Measurements from ENCODE around the gene MYLK2. TPM values are rescaled to one million over a fixed set of nuclear protein-coding genes. Genes with fewer than 3 reads are reported as not detected.

Gene MYLK2
- total and polyA plus RNA-seq, 2 donors (not counting 1 experiment from before 2014, with no cell fraction given): under 0.01 TPM; not detected in 1

DNA sequence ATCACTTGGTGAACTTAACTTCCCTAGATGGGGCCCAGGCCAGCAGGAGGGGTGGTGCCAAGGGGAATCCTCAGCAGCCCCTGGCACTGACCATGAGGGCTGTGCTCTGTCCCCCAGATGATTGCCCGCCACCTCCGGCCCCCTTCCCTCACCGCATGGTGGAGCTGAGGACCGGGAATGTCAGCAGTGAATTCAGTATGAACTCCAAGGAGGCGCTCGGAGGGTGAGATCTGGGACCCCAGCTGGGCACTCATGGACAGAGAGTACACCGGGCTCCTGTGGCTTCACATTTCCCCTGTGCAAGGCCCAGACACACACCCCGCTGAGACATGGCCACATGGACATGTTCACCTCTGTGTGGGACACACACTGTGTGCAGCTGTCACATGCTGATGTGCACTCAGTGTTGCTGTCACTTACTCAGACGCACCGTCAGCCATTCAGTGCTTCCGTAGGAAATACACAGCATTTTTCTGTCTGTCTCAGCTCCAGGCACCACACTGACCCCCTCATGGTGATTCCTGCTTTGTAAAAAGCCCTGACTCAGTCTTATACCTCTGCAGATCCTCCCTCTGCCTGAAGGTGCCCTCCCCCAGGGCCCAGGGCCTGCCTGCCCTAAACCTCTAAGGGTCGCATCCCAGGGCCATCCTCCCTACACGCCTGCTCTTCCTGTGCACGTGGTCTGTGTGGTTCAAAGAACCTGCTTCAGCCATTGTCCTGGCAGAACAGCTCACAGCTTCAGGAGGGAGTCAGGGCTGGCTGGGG, 4.4 kb downstream of the MYLK2 start:
- Histone ChIP-seq H3K36me3 (ENCODE audit: control insufficient read depth, insufficient read depth, low read length) (no peaks in the 10 kb centered on the region), H3K27me3 (ENCODE audit: control insufficient read depth, insufficient read depth, low read length) (no peaks in the 10 kb centered on the region), H3K9ac (ENCODE audit: insufficient read depth, low read length) (no peak overlapping the region), H4K20me1 (ENCODE audit: control insufficient read depth, extremely low read depth, insufficient read depth, low read length) (no peaks in the 10 kb centered on the region), H3K4me3 (replicated peaks in 1 of 4; ENCODE audit: control extremely low read depth in 1 of 4, insufficient read depth in 1 of 4, low read depth in 3 of 4, low read length in 4 of 4) (no peak overlapping the region), H3K79me2 (ENCODE audit: control insufficient read depth, insufficient read depth, low read length) (no peaks in the 10 kb centered on the region), H3K9me3 (ENCODE audit: control insufficient read depth, insufficient read depth, low read depth, low read length) (no peaks in the 10 kb centered on the region), H3K4me1 (ENCODE audit: control insufficient read depth, extremely low read depth, insufficient read depth, low read length) (no peaks in the 10 kb centered on the region), H3K27ac (ENCODE audit: insufficient read depth, low read length) (no peak overlapping the region), H2AFZ (ENCODE audit: low read length) (no peak overlapping the region), H3K4me2 (ENCODE audit: extremely low read depth, insufficient read depth, low read length) (no peak overlapping the region)
- TF ChIP-seq EZH2 (IDR thresholded peaks at IDR 0.05; ENCODE audit: low read length, missing control alignments): no peak
- TF ChIP-seq, protein P1, sequence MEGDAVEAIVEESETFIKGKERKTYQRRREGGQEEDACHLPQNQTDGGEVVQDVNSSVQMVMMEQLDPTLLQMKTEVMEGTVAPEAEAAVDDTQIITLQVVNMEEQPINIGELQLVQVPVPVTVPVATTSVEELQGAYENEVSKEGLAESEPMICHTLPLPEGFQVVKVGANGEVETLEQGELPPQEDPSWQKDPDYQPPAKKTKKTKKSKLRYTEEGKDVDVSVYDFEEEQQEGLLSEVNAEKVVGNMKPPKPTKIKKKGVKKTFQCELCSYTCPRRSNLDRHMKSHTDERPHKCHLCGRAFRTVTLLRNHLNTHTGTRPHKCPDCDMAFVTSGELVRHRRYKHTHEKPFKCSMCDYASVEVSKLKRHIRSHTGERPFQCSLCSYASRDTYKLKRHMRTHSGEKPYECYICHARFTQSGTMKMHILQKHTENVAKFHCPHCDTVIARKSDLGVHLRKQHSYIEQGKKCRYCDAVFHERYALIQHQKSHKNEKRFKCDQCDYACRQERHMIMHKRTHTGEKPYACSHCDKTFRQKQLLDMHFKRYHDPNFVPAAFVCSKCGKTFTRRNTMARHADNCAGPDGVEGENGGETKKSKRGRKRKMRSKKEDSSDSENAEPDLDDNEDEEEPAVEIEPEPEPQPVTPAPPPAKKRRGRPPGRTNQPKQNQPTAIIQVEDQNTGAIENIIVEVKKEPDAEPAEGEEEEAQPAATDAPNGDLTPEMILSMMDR (conservative IDR thresholded peaks at IDR 0.05 in 1 of 2, IDR thresholded peaks at IDR 0.05 in 1 of 2; ENCODE audit: low read depth in 1 of 2, low read length in 2 of 2): no peak
- no peak for DNase-seq (ENCODE audit: low read depth in 2 of 2)

DNA sequence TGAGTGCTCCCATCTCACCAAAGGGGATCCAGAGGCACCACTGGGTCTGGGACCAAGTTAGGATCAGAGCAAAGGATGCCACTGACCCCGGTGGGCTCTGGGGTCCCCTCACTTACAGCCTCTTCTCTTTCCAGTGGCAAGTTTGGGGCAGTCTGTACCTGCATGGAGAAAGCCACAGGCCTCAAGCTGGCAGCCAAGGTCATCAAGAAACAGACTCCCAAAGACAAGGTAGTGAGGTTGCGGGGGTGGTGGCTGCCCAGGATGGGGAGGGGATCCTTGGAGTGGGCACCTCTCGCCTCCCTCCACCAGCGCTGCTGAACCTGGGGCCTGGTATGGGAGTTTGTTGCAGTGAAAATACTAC, 4.9 kb downstream of the MYLK2 start:
- no peaks in the 10 kb centered on the region for H3K79me2 ChIP-seq (ENCODE audit: control insufficient read depth, insufficient read depth, low read length)
- no peak overlapping the region for H3K9ac ChIP-seq (ENCODE audit: insufficient read depth, low read length)
- no peak overlapping the region for H3K4me2 ChIP-seq (ENCODE audit: extremely low read depth, insufficient read depth, low read length)
- no peak overlapping the region for H2AFZ ChIP-seq (ENCODE audit: low read length)
- H3K27ac ChIP-seq (ENCODE audit: insufficient read depth, low read length): no peak overlapping the region
- no peaks in the 10 kb centered on the region for H4K20me1 ChIP-seq (ENCODE audit: control insufficient read depth, extremely low read depth, insufficient read depth, low read length)
- no peaks in the 10 kb centered on the region for H3K36me3 ChIP-seq (ENCODE audit: control insufficient read depth, insufficient read depth, low read length)
- H3K27me3 ChIP-seq (ENCODE audit: control insufficient read depth, insufficient read depth, low read length): no peaks in the 10 kb centered on the region
- TF ChIP-seq EZH2 (IDR thresholded peaks at IDR 0.05; ENCODE audit: low read length, missing control alignments): no peak
- TF ChIP-seq, protein P1 (conservative IDR thresholded peaks at IDR 0.05 in 1 of 2, IDR thresholded peaks at IDR 0.05 in 1 of 2; ENCODE audit: low read depth in 1 of 2, low read length in 2 of 2): no peak
- no peak overlapping the region for H3K4me3 ChIP-seq (replicated peaks in 1 of 4; ENCODE audit: control extremely low read depth in 1 of 4, insufficient read depth in 1 of 4, low read depth in 3 of 4, low read length in 4 of 4)
- H3K4me1 ChIP-seq (ENCODE audit: control insufficient read depth, extremely low read depth, insufficient read depth, low read length): no peaks in the 10 kb centered on the region
- H3K9me3 ChIP-seq (ENCODE audit: control insufficient read depth, insufficient read depth, low read depth, low read length): no peaks in the 10 kb centered on the region
- DNase-seq (ENCODE audit: low read depth in 2 of 2): no peak

DNA sequence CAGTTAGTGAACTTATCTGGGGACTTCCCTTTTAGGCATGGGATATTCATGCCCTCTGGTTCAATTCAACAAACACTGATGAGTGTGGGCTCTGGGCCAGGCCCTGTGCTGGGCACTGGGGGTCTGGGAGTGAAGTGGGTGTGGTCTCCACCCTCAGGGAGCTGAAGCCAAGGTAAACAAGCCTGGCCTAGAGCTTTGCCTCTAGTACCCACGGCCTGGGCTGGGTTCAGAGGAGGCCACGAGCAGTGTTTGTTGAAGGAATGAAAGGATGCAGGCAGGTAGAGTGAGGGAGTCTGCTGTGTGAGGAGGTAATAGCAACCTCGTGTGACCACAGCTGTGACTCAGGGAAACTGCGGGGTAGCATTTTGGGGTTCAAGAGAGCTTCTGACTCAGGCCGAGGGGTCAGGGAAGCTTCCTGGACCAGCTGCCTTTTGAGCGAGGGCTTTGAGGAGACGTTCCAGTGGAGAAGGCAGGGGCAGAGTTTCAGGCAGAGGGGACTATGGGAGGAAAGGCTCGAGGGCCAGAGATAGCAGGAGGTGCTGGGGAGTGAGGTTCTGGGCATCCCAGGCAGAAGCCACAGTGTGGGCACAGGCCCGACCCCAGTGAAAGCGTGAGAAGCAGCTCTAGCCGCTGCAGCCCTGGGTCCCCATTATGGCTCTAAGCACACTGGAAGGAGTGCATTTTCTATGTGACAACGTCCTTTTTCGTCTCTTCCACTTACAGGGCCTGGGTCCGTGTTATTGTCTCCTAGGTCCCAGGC, 5.6 kb downstream of the MYLK2 start:
- H3K4me3 ChIP-seq (replicated peaks in 1 of 4; ENCODE audit: control extremely low read depth in 1 of 4, insufficient read depth in 1 of 4, low read depth in 3 of 4, low read length in 4 of 4): no peak overlapping the region
- no peak overlapping the region for H3K9ac ChIP-seq (ENCODE audit: insufficient read depth, low read length)
- H4K20me1 ChIP-seq (ENCODE audit: control insufficient read depth, extremely low read depth, insufficient read depth, low read length): no peaks in the 10 kb centered on the region
- no peak for TF ChIP-seq EZH2 (IDR thresholded peaks at IDR 0.05; ENCODE audit: low read length, missing control alignments)
- TF ChIP-seq, protein P1 (conservative IDR thresholded peaks at IDR 0.05 in 1 of 2, IDR thresholded peaks at IDR 0.05 in 1 of 2; ENCODE audit: low read depth in 1 of 2, low read length in 2 of 2): no peak
- no peak overlapping the region for H3K27ac ChIP-seq (ENCODE audit: insufficient read depth, low read length)
- H2AFZ ChIP-seq (ENCODE audit: low read length): no peak overlapping the region
- no peaks in the 10 kb centered on the region for H3K79me2 ChIP-seq (ENCODE audit: control insufficient read depth, insufficient read depth, low read length)
- DNase-seq (ENCODE audit: low read depth in 2 of 2): no peak
- no peak overlapping the region for H3K4me2 ChIP-seq (ENCODE audit: extremely low read depth, insufficient read depth, low read length)
- H3K27me3 ChIP-seq (ENCODE audit: control insufficient read depth, insufficient read depth, low read length): no peaks in the 10 kb centered on the region
- no peaks in the 10 kb centered on the region for H3K4me1 ChIP-seq (ENCODE audit: control insufficient read depth, extremely low read depth, insufficient read depth, low read length)
- H3K36me3 ChIP-seq (ENCODE audit: control insufficient read depth, insufficient read depth, low read length): no peaks in the 10 kb centered on the region
- H3K9me3 ChIP-seq (ENCODE audit: control insufficient read depth, insufficient read depth, low read depth, low read length): no peaks in the 10 kb centered on the region
